NCI-H774 (cell line): Measurements from ENCODE around the gene VWC2L.

Source experiments
- DNase-seq: peaks from one replicate; lab custom pipeline; 2025; lab: John Stamatoyannopoulos, UW

Gene VWC2L

DNA sequence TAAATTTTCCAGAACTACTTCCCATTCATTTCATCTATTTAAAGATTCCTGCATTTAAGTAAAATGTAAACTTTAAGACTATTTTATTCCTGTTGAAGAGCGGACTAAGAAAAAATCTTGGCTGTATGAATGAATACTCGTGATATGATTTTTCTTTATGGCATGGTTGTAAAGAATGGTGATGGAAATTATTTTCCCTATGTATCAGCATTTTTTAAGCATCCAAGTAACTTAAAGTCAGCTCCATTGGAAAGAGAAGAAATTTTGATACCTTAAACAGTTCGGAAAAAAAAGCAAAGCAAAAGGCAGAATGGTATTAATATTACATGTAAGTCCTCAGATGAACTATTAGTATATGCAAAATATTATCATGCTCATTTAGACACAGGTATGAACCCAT lies 58.9 kb downstream of the VWC2L start:
- no peak for DNase-seq

DNA sequence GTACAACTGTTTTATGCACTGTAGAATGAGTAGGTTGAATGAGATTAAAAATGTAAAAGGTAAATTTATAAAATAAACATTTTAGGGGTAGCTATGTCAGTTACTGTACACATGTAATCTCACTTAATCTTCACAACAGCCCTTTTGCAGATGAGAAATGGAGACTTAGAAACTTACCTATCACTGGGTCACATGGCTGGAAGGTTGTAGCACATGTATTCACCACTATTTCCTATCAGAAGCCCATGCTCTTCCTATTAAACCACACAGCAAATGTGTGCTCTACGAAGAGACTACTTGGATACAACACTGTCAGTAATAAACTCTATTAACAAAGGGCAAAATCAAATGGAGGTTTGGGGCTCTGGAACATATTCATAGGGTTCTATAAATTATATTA lies 60.5 kb downstream of the VWC2L start:
- DNase-seq: no peak

DNA sequence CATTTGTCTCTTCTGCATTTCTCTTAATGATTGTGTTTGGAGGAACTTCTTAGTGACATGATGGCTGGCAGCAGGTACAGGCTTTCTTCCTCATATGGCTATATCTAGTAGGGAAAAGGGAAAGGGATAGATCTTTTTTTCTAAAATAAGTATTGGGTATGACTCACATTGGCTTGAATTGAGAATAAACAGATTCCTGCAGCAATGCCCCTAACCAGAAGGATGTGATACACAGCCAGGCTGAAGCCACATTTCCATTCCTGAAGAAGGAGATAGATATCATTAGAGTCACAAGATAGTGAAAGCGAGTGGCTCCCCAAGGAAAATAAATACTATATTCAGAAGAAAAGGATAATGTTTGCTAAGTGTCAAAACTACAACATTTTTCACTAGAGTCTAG lies 61.1 kb downstream of the VWC2L start:
- DNase-seq: no peak

DNA sequence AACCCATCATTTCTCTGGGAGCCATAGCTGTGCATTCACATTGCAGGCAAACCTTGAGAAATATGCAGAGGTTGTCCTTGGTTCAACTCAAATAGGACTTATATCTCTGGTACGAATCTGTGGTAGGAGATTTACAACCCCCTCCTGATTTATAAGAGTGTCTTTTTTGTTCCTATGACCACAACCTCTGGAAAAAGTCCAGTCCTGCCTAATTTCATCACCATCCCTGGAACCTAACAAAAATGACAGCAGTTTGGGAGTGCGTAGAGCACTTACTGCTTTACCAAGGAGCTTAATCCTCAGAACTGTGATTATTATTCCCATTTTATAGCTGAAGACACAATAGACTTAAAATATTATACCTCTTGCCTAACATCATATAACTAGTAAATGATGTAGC lies 66.5 kb downstream of the VWC2L start:
- no peak for DNase-seq

DNA sequence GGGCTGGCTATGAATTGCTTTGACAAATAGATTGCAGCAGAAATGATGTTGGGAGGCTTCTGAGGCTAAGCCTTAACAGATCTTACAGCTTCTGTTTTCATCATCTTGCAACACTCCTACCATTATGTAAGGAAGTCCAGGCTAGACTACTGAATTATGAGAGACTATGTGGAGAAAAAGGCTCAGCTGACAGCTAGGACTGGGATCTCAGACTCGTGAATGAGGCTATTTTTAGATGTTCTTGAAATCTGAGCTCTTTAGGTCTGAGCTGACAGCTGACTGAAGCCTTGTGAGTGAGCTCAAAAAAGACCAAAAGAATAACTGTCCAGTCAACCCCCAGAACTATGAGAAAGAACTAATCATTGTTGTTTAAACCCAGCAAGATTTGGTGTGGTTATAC lies 70.3 kb downstream of the VWC2L start:
- DNase-seq: no peak

DNA sequence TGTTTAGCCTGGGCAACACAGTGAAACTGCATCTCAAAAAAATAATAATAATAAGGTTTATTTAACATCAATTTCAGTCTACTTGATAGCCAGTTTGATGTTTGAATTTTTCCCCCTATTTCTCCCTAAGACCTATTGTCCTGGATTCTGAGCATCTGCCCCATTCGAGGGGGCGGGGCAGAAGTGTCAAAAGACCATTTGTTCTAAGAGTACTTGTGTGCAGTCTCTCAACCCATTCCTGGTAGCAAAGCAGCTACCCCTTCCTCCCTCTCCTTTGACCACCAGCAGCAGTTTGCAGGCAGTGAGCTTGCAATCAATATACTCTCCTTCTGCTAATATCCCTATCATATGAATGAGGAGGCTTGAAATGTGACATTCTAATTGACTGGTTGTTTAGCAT lies 71.9 kb downstream of the VWC2L start:
- DNase-seq: no peak

DNA sequence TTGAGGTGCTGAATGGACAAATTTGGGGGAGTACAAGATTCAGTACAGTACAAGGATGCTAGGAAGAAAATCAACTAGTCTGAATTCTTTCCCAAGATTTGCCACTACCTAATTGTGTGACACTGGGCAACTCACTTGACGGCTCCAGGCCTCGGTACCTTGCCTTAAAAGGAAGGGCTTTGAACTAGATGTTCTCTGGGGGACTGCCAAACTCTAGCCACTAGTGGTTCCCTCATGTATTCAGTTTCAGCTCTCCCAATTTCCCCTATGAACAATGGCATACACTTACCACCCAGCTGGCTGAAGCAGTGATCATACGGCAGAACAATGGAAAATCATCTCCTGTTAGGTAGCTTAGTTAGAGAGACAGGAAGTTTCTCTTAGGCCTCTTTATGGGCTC lies 73.4 kb downstream of the VWC2L start:
- DNase-seq: no peak

DNA sequence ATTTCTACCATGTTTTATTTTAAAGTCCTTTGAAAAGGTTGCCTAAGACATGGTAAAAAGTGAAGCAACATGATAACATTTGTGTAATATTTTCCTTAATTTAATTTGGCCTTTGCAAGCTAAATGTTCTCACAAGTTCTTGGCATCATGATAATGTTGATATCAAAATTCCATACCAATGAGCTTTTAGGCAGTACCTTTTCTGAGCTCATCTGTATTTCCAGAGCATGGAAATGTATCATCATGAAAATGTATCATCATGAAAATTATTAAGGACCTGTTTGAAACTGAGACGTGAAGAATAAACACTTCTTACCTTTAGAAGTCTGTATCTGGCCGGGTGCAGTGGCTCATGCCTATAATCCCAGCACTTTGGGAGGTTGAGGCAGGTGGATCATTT lies 73.8 kb downstream of the VWC2L start:
- no peak for DNase-seq

DNA sequence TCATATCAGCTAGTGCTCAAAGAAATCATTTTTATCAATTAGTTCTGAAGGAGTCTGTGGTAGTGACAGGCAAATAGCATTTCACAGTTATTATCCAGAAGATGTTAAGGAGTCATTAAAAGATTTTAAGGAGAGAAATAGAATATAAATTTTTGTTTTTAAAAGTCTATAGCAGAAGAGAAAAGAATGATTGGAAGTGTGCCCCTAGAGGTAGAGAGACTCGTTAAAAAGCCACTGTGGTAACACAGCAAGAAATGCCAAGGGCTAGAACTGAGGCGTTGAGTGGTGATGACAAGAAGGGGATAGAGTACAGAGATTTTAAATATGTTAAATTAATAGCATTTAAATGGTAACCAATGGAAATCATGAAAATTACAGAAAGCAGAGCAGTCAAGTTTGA lies 78.3 kb downstream of the VWC2L start:
- no peak for DNase-seq

DNA sequence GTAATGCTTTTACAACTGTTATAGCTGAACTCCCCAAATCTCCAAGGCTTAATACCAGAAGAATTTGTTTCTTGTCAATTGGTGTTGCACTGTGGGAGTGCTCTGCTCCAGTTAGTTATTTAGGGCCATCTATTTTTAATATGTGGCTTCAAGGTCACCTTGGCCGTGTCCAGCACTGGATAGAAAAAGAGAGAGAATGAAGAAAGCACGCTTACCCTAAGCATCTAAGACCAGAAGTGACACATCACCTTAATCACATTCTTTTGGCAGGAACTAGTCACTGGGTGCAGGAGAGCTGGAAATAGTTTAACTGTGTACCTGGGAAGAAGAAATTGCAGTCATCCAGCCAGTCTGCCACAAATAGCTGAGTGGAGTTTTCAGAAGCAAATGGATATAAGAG lies 78.8 kb downstream of the VWC2L start:
- no peak for DNase-seq

DNA sequence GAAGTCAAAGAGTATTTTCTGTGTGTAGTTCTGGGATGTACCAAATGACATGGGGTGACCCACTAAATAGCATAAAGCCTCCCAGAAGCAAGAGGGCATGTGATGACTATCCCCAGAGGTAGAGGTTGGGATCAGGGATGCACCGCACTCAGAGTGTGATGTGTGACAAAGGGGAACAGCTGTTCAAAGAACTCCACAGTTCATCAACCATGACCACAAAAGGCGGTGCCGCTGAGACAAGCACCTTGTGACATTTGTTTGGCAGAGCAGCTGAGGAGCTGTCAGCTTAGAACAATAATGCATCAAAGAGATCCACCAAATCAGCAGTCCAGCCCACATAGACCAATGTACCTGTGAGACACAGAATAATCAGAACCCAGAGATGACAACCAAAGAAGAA lies 81.3 kb downstream of the VWC2L start:
- DNase-seq: peak; percentile 78

DNA sequence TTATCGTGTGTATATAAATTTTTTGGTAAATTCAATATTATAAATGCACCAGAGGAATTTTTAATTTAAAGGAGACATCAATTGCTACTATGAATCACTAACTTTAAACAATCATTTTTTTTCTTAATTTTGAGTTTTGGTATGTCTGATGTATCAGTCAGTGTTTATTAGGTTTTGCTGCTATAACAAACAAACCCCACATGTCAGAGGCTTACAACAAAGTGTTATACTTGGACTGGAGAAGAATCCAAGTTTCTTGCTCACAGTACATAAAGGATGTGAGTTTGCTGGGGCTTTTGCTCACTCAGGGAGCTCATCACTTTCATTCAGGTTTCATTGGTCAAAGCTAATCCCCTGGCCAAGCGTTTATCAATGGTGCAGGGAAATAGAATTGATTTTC lies 81.8 kb downstream of the VWC2L start:
- DNase-seq: no peak

DNA sequence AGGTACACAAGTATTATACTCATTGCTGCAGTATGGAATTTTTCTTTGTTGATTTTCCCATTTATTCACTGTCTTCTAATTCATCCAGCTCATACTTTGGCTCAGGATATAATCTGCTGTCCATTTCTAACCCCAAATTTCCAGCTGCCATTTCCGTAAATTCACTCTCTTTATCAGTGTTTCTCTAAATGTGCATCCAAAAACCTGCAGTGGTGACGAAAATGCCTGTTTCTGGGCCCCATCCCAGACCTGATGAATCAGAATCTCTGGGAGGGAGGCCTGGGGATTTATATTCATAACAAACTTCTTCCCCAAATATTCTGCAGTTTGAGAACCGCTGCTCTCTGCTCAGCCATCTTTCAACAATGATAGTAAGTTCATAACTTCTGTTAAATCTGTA lies 86.6 kb downstream of the VWC2L start:
- no peak for DNase-seq

DNA sequence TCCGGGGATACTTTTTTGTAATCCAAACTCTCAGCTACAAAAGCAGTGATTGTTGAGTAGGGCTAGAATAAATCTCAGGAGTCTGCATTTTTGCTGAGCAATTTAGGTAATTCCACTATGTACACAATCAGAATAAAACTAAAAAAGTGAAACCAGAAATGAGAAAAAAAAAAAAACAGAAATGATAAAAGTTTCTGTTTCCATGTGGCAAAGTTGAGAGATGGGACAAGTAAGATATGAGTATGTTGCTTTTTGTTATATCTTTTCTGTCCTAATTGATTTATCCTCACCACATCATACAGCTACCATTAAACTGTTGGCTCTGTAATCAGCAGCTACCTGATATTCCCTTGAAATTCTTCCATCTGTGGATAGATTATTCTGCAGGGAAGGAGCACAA lies 92.7 kb downstream of the VWC2L start:
- DNase-seq: no peak

DNA sequence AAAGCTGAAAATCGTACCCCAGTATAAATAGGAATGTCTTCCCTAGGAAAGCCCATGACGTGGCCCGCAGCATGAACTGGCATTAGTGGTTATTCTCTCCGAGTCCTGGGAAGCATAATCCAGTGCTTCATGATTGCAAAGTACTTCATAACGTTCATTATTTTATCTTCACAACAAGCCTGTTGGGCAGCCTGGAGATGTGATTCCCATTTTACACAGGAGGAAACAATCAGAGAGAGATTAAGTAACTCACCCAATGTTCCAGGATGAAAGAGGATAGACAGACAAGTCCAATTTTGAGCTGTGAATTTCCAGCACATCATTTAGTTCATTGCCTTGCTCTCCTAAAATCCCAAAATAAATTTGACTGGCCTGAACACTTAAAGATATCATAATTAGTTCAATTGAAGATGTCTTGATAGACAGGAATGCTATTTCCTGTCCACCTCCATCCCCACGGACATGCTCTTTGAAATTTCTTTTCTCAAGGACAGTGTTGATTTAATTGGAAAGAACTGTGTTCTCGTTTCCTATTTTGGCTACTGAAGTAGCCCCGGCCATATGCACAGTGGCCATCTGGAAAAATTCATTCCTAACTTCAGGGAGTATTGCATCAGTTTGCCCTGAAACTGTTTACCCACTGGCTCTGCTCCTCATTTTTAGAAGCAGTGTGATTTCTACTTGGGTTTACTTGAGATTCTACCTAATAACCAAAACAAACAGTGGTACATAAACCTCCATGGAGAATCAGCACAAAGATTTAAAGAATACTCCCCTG lies 93.9 kb downstream of the VWC2L start:
- no peak for DNase-seq

DNA sequence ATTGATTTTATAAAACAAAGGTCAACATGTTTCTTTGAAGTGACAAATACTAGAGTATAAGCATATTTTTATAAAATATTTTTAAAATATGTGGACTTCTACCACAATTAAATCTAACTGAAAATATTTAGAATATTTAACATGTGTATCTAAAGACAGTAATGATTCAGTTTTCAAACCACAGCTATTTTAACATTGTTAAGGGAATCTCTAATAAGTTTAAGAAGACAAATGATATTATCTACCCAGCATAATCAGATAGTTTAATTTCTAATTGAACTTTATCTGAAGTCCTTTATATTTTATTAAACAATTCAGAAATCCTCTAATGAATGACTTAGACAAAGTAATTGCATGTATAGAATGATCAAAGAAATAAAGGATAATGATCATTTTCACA lies 96.2 kb downstream of the VWC2L start:
- no peak for DNase-seq

DNA sequence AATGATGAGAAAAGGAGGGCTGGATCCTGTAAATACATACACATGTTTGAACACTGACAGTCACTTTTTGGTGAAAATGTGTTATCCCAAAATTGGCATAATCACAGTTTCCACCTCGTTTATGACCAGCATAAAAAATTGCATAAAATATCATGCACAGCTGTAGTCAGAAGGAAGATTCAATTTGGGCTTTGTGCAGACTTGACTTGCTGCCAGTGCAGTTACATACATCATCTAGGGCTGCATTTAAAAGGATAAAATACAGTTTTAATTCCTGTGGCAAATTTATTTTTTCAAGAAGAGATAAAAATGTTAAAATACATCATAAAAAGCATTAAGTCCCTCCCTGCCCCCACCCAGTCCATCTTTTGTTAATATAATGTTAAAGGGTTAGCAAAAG lies 103.8 kb downstream of the VWC2L start:
- no peak for DNase-seq

DNA sequence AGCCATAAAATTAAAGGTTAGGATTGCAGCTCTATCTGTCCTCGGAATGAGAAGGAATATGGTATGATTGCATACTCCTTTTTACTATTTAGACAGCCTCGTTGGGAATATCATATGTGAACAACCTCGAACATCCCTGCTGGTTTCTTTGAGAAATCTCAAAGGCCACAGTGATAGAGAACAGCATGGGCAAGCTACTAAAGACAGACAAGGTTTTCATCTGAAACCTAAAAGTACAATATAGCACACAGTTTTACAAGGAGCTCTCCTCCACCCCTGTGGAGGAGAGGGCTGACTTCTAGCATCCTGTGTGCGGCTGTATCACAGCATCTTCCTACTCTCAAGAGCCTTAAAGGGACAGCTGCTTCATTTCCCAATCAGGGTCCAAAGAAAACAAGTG lies 104.3 kb downstream of the VWC2L start:
- DNase-seq: no peak

DNA sequence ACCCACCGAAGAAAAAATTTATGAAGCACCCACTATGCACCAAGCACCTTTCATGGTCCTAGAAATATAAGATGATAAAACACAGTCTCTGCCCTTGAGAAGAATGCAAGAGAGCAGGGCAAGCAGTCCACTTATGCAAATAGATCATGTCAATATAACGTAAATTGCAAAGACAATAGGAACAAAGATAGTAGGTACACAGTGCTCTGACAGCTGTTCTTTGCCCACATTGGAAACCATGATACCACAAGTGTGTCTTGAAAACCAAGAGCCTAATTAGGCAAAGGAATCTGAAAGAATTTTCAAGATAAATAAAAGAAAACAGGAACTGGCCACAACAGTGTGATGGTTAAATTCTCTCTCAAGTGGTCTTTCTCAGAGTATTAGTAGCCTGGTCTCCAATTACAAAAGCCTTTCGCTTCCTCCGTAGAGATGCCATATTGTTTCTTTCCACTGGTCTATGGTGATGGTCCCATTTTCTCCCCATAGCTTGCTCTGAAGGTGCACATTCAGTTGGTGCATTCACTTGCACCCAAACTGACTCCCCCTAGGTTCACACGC lies 108.5 kb downstream of the VWC2L start:
- DNase-seq: no peak

DNA sequence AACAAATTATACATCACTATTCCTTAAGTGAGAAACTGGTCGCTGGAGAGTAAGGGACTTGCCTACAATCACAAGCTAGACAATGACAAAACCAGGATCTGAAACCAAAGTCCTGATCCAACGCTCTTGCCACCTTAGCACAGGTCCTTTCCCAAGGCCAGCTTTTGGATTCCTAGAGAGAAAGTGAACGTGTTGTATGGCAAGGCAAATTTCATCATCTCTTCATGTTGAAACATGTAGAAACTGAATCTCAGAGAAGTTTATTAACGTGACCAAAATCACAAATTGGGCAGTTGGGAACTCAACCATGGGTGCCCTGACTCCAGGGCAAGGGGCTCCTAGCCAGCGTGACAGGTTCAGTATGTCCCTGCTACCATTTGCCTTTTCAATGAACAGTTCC lies 118.2 kb downstream of the VWC2L start:
- no peak for DNase-seq

DNA sequence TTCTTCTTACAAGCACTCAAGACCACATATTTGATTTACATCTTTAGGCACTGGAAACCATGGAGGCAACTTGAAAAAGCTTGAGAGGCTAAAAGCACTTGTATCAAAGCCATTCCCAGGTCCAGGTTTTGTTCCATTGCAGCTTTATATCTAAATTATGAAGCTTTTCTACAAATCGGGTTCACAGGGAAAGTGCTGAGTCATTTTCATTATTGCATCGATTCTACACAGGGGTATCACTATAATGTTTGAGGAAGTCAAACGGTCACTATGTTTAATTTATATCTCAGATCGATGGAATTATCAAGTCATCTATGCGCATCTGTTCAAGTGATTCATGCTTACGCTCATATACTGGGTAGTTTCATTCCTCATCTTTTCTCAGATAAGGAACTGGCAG lies 118.7 kb downstream of the VWC2L start:
- DNase-seq: no peak

DNA sequence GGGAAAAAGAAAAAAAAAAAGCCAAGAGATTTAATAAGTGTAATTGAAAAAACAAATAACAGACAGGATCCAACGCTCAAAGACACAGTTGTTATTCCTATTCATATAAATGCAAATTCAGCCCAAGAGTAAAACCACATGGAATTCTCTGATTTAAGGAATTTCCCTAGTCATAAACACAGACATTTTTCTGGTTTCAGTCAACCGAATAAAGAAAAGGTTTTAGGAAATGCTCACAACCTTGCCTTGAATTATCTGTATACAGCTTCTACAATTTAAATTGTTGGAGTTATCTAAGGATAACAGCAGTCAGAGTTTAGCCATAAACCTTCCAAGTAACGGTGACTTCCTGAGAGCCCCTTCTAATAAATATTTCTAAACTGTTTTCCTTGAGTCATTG lies 122.7 kb downstream of the VWC2L start:
- DNase-seq: no peak

DNA sequence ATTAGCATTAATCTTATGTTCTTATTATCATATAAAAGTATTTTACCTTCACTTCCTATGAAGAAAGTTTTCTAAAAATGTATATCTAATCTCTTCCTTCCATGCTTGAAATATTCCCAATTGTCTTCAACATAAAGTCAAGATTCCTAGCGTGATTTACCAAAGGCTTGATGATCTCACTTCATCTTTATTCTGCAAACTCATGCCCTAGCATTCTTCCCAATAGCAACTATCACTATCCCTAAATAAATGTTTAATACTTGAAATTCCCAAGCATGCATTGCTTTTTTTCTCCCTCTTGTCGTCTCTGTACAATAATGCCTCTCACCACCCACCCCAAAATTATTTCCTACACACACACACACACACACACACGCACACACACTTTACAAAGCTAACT lies 125.8 kb downstream of the VWC2L start:
- DNase-seq: no peak

DNA sequence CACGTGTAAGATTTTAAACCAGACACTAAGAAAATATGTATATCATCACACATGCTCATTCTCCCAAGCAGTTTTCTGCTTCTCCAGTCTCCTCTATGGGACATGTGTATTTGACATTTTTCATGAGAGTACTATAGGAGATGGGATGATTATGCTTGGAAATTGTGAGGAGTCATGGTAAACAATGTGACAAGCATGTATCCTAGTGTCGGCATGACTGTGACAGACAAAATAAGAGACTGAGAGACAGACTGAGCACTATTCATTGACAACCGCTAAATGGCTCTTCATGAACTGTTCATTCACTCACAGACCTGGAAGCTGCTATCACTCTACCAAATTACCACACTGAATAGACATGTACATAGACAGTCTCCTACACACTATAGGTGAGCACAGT lies 127.1 kb downstream of the VWC2L start:
- no peak for DNase-seq
